H1 (cell line): ENCODE results near the gene GNG4. TPM values are rescaled to one million over a fixed set of nuclear protein-coding genes. Genes with fewer than 3 reads are reported as not detected.

Source experiments
- BCL11A ChIP-seq, 2 experiments: IDR thresholded peaks; one replicate each; pipeline ENCODE4 v1.6.1; 2011; ENCODE audit warnings: low read depth in 2 of 2, low read length in 2 of 2, mild to moderate bottlenecking in 2 of 2
- CBX8 ChIP-seq: fragments of 300-800, 300-1000 bp; sonication (generic); IDR thresholded peaks from 2 replicates; pipeline ENCODE4 v1.7.1; 2016; ENCODE audit warnings: low read depth, low read length, borderline replicate concordance
- CREB1 ChIP-seq: IDR thresholded peaks from 2 replicates; pipeline ENCODE4 v1.6.1; 2012; ENCODE audit warnings: inconsistent platforms
- EP300 ChIP-seq, 2 experiments: IDR thresholded peaks; 1 replicate in 1 of 2; 2 replicates in 1 of 2; pipeline ENCODE4 v1.6.1; 2011 to 2012; ENCODE audit warnings: low read depth in 2 of 2, low read length in 2 of 2, mild to moderate bottlenecking in 2 of 2, borderline replicate concordance in 1 of 2, inconsistent platforms in 1 of 2, moderate library complexity in 1 of 2
- HDAC2 ChIP-seq, 2 experiments: fragments of 300-600 bp in 1 of 2; sonication (generic) in 1 of 2; IDR thresholded peaks; 2 replicates each; pipeline ENCODE4 v1.6.1; 2011 to 2012; ENCODE audit warnings: low read depth in 2 of 2, low read length in 2 of 2, mild to moderate bottlenecking in 2 of 2, moderate library complexity in 2 of 2, borderline replicate concordance in 1 of 2, inconsistent platforms in 1 of 2
- KDM1A ChIP-seq: fragments of 200-600, 300-600 bp; sonication (generic); IDR thresholded peaks from 2 replicates; pipeline ENCODE4 v1.7.1; 2016; ENCODE audit warnings: mild to moderate bottlenecking, low read length, borderline replicate concordance
- KDM5A ChIP-seq: fragments of 200-600 bp; IDR thresholded peaks from 2 replicates; pipeline ENCODE4 v1.7.1; 2012; ENCODE audit warnings: mild to moderate bottlenecking, low read length, inconsistent platforms, mixed read lengths
- MAX ChIP-seq: IDR thresholded peaks from 2 replicates; pipeline ENCODE4 v1.6.1; 2012; ENCODE audit warnings: inconsistent platforms
- NANOG ChIP-seq: IDR thresholded peaks from 2 replicates; pipeline ENCODE4 v1.6.1; 2011; ENCODE audit warnings: low read length, low read depth, mild to moderate bottlenecking, inconsistent platforms; ENCODE audit not compliant: insufficient read depth, poor library complexity, severe bottlenecking
- PHF8 ChIP-seq: fragments of 200-600 bp; sonication (generic); conservative IDR thresholded peaks from 2 replicates; pipeline ENCODE4 v1.7.1; 2012; ENCODE audit warnings: low read depth, mild to moderate bottlenecking, inconsistent platforms, low read length, moderate library complexity
- POLR2A ChIP-seq, 2 experiments: IDR thresholded peaks; 1 replicate in 1 of 2; 2 replicates in 1 of 2; pipeline ENCODE4 v1.6.1; 2011; ENCODE audit warnings: low read depth in 2 of 2, low read length in 2 of 2, mild to moderate bottlenecking in 2 of 2; ENCODE audit errors: control extremely low read depth in 1 of 2
- POLR2AphosphoS5 ChIP-seq: IDR thresholded peaks from 2 replicates; pipeline ENCODE4 v1.6.1; 2011; ENCODE audit warnings: low read depth, low read length
- POU5F1 ChIP-seq: IDR thresholded peaks from 2 replicates; pipeline ENCODE4 v1.6.1; 2011; ENCODE audit warnings: low read depth, mild to moderate bottlenecking, low read length, moderate library complexity
- SAP30 ChIP-seq: fragments of 300-600 bp; sonication (generic); IDR thresholded peaks from 2 replicates; pipeline ENCODE4 v1.7.1; 2012; ENCODE audit warnings: low read length, moderate library complexity, mild to moderate bottlenecking, inconsistent platforms; ENCODE audit not compliant: insufficient read depth, insufficient replicate concordance
- SIN3A ChIP-seq, 2 experiments: IDR thresholded peaks in 1 of 2; conservative IDR thresholded peaks in 1 of 2; 2 replicates each; pipeline ENCODE4 v1.6.1; 2011 to 2012; ENCODE audit warnings: low read length in 2 of 2, improper control_type of control experiment in 1 of 2, low read depth in 1 of 2, mild to moderate bottlenecking in 1 of 2
- SP2 ChIP-seq: IDR thresholded peaks from 2 replicates; pipeline ENCODE4 v1.6.1; 2012; ENCODE audit warnings: mild to moderate bottlenecking, low read length, inconsistent platforms
- SRF ChIP-seq: IDR thresholded peaks from 2 replicates; pipeline ENCODE4 v1.6.1; 2011; ENCODE audit warnings: mild to moderate bottlenecking, low read depth, low read length, moderate library complexity
- TAF1 ChIP-seq: IDR thresholded peaks from 2 replicates; pipeline ENCODE4 v1.6.1; 2011; ENCODE audit warnings: mild to moderate bottlenecking, low read depth, low read length
- TCF12 ChIP-seq: IDR thresholded peaks from 2 replicates; pipeline ENCODE4 v1.6.1; 2011; ENCODE audit warnings: low read depth, mild to moderate bottlenecking, low read length
- polyA plus RNA-seq, 7 experiments: library from polyadenylated mRNA; depleted of rRNA in 3 of 7; stranded (reverse) in 5 of 7; unstranded in 2 of 7; fragments of >200 nt in 5 of 7; fragments of 200-250 nt in 2 of 7; gene quantifications; 1 replicate in 5 of 7; 2 replicates in 1 of 7; 4 replicates in 1 of 7; pipeline versions ENCODE4 v1.2.1 to v1.2.3, GENCODE V29; 2011 to 2013; ENCODE audit warnings: missing spikeins in 2 of 7, mixed read lengths in 2 of 7
- total RNA-seq: library from RNA; stranded (reverse); fragmentation: NEBNext Ultra II Directional; extraction: Animal tissue kit (Norgen Biotek cat#: 25700); gene quantifications from 2 replicates; pipeline ENCODE4 v1.2.1, GENCODE V29; 2021
- TF ChIP-seq, protein P1 (sequence below): IDR thresholded peaks from 2 replicates; pipeline ENCODE4 v1.6.1; 2012; ENCODE audit warnings: low read length, inconsistent platforms
- TF ChIP-seq, protein P2 (sequence below): IDR thresholded peaks from 2 replicates; pipeline ENCODE4 v1.6.1; 2011; ENCODE audit warnings: low read depth, mild to moderate bottlenecking, low read length; ENCODE audit not compliant: insufficient read depth

Gene GNG4
- total and polyA plus RNA-seq, 2 of the 8 experiments (the other 6 are each of a cell fraction or from before 2014, with no cell fraction given), result 95.5 to 96.8 TPM

GRCh38 chr1:235650341-235651169, 971 bp upstream of the GNG4 start (continued):
- peak; percentile 49 to 73 for TF ChIP-seq POLR2A (IDR thresholded peaks at IDR 0.05; ENCODE audit: control extremely low read depth in 1 of 2, low read depth in 2 of 2, low read length in 2 of 2)
- TF ChIP-seq, protein P1, sequence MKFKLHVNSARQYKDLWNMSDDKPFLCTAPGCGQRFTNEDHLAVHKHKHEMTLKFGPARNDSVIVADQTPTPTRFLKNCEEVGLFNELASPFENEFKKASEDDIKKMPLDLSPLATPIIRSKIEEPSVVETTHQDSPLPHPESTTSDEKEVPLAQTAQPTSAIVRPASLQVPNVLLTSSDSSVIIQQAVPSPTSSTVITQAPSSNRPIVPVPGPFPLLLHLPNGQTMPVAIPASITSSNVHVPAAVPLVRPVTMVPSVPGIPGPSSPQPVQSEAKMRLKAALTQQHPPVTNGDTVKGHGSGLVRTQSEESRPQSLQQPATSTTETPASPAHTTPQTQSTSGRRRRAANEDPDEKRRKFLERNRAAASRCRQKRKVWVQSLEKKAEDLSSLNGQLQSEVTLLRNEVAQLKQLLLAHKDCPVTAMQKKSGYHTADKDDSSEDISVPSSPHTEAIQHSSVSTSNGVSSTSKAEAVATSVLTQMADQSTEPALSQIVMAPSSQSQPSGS, result no peak
- peak in 1 of 2 experiments; percentile 71; a peak in 2 of 4 replicates for TF ChIP-seq SIN3A (conservative IDR thresholded peaks at IDR 0.05 in 1 of 2, IDR thresholded peaks at IDR 0.05 in 1 of 2; ENCODE audit: low read depth in 1 of 2, low read length in 2 of 2)
- no peak for TF ChIP-seq NANOG
- TF ChIP-seq CBX8, result no peak
- TF ChIP-seq KDM5A, result no peak
- TF ChIP-seq SRF, result no peak
- TF ChIP-seq CREB1, result peak; percentile 52
- no peak for TF ChIP-seq SAP30
- TF ChIP-seq POU5F1, result no peak
- TF ChIP-seq, protein P2, sequence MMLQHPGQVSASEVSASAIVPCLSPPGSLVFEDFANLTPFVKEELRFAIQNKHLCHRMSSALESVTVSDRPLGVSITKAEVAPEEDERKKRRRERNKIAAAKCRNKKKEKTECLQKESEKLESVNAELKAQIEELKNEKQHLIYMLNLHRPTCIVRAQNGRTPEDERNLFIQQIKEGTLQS, result no peak
- TF ChIP-seq HDAC2 (IDR thresholded peaks at IDR 0.05; ENCODE audit: borderline replicate concordance in 1 of 2, low read depth in 2 of 2, low read length in 2 of 2), result 0 out of 4 replicates have a peak, but pooled peaks of 1 of the 2 experiments have one; percentile 26
- peak; percentile 59 for TF ChIP-seq TAF1
- peak; percentile 53; the same call in 1 of the 2 replicates for TF ChIP-seq PHF8
- TF ChIP-seq KDM1A, result no peak
- TF ChIP-seq MAX, result peak; percentile 89
- TF ChIP-seq TCF12, result no peak
- TF ChIP-seq SP2, result no peak
- TF ChIP-seq EP300 (IDR thresholded peaks at IDR 0.05; ENCODE audit: borderline replicate concordance in 1 of 2, low read depth in 2 of 2, low read length in 2 of 2), result no peak
- TF ChIP-seq POLR2AphosphoS5, result peak; percentile 86
- no peak for TF ChIP-seq BCL11A (IDR thresholded peaks at IDR 0.05; ENCODE audit: low read depth in 2 of 2, low read length in 2 of 2)
